K562 (cell line): ENCODE results near the gene ARMC6. TPM values are rescaled to one million over a fixed set of nuclear protein-coding genes. Genes with fewer than 3 reads are reported as not detected.
A peak's percentile ranks its signal among the peaks of the same experiment; 100 is the strongest.

Experiments
- CHD2 ChIP-seq: IDR thresholded peaks from 2 replicates; pipeline ENCODE4 v1.6.1; 2011; ENCODE audit warnings: low read depth, low read length
- CREBBP ChIP-seq: IDR thresholded peaks from one replicate; pipeline ENCODE4 v1.6.1; 2012; ENCODE audit warnings: low read depth, mild to moderate bottlenecking, control low read depth, inconsistent platforms, low read length
- DIDO1 ChIP-seq: fragments of 450-650 bp; IDR thresholded peaks from 2 replicates; pipeline ENCODE4 v1.6.1; 2016; ENCODE audit warnings: low read depth, missing biosample characterization, missing genetic modification characterization
- EGR1 ChIP-seq: fragments of 450-650 bp; conservative IDR thresholded peaks from 2 replicates; pipeline ENCODE4 v1.6.1; 2017; ENCODE audit warnings: mild to moderate bottlenecking
- GABPB2 ChIP-seq: fragments of 250-450 bp; sonication (Bioruptor Pico); conservative IDR thresholded peaks from 2 replicates; pipeline ENCODE4 v1.5.1; 2021; ENCODE audit warnings: mild to moderate bottlenecking
- IFI16 ChIP-seq: fragments of 250-450 bp; sonication (Bioruptor Pico); IDR thresholded peaks from 2 replicates; pipeline ENCODE4 v2.1.2; 2022; ENCODE audit warnings: mild to moderate bottlenecking, inconsistent platforms
- KDM2B ChIP-seq: fragments of 250-450 bp; sonication (Bioruptor Pico); IDR thresholded peaks from 2 replicates; pipeline ENCODE4 v1.8.0; 2021; ENCODE audit warnings: mild to moderate bottlenecking, moderate library complexity
- MAZ ChIP-seq, 2 experiments: fragments of 450-650 bp in 1 of 2; sonication (generic) in 1 of 2; formaldehyde crosslinking; IDR thresholded peaks in 1 of 2; conservative IDR thresholded peaks in 1 of 2; 2 replicates each; pipeline versions ENCODE4 v1.4.0 to v1.5.0; 2020; ENCODE audit warnings: mild to moderate bottlenecking in 1 of 2, missing genetic modification reagents in 1 of 2
- MTA1 ChIP-seq: fragments of 450-650 bp; IDR thresholded peaks from 2 replicates; pipeline ENCODE4 v1.6.1; 2017; ENCODE audit warnings: borderline replicate concordance
- NR1H2 ChIP-seq: sonication (generic); formaldehyde crosslinking; IDR thresholded peaks from 2 replicates; pipeline ENCODE4 v1.4.0; 2020; ENCODE audit warnings: mild to moderate bottlenecking, missing genetic modification reagents
- NR2F6 ChIP-seq: fragments of 450-650 bp; formaldehyde crosslinking; IDR thresholded peaks from 2 replicates; pipeline ENCODE4 v1.4.0; 2020; ENCODE audit warnings: mild to moderate bottlenecking
- PKNOX1 ChIP-seq: fragments of 450-650 bp; IDR thresholded peaks from 2 replicates; pipeline ENCODE4 v1.6.1; 2016
- RHOXF2B ChIP-seq: fragments of 250-450 bp; sonication (Bioruptor Pico); conservative IDR thresholded peaks from 2 replicates; pipeline ENCODE4 v1.5.1; 2021
- SETDB1 ChIP-seq: IDR thresholded peaks from one replicate; pipeline ENCODE4 v1.6.1; 2012; ENCODE audit warnings: low read length, control low read depth, inconsistent platforms
- SMAD1 ChIP-seq: fragments of 150-350 bp; IDR thresholded peaks from 2 replicates; pipeline ENCODE4 v1.6.1; 2014; ENCODE audit warnings: low read length, low read depth; ENCODE audit not compliant: partially characterized antibody
- SPI1 ChIP-seq: IDR thresholded peaks from 2 replicates; pipeline ENCODE4 v1.6.1; 2011; ENCODE audit warnings: low read depth, low read length, control low read depth, borderline replicate concordance
- TCF7 ChIP-seq: sonication (generic); IDR thresholded peaks from 2 replicates; pipeline ENCODE4 v1.6.1; 2016; ENCODE audit warnings: antibody characterized with exemption, borderline replicate concordance
- TEAD4 ChIP-seq, 2 experiments: sonication (generic) in 1 of 2; formaldehyde crosslinking in 1 of 2; IDR thresholded peaks; 2 replicates each; pipeline versions ENCODE4 v1.6.1 to v1.8.0; 2012 to 2022; ENCODE audit warnings: borderline replicate concordance in 1 of 2, inconsistent platforms in 1 of 2, low read length in 1 of 2, mild to moderate bottlenecking in 1 of 2, missing genetic modification reagents in 1 of 2
- TFAP4 ChIP-seq: sonication (generic); formaldehyde crosslinking; IDR thresholded peaks from 2 replicates; pipeline ENCODE4 v1.8.0; 2022; ENCODE audit warnings: missing genetic modification reagents, mild to moderate bottlenecking, moderate library complexity, borderline replicate concordance
- TFE3 ChIP-seq: fragments of 450-650 bp; formaldehyde crosslinking; IDR thresholded peaks from 2 replicates; pipeline ENCODE4 v1.4.0; 2020; ENCODE audit warnings: mild to moderate bottlenecking, mixed read lengths
- ZHX1 ChIP-seq: fragments of 150-350 bp; conservative IDR thresholded peaks from 2 replicates; pipeline ENCODE4 v1.6.1; 2014; ENCODE audit warnings: low read length
- ZNF444 ChIP-seq: fragments of 250-450 bp; sonication (Bioruptor Pico); IDR thresholded peaks from 2 replicates; pipeline ENCODE4 v1.4.0; 2020; ENCODE audit warnings: mild to moderate bottlenecking, moderate library complexity
- ZNF511 ChIP-seq: sonication (generic); formaldehyde crosslinking; IDR thresholded peaks from 2 replicates; pipeline ENCODE4 v1.8.0; 2022; ENCODE audit warnings: mild to moderate bottlenecking, missing genetic modification reagents
- ZNF785 ChIP-seq: fragments of 250-450 bp; sonication (Bioruptor Pico); IDR thresholded peaks from 2 replicates; pipeline ENCODE4 v1.4.0; 2020; ENCODE audit warnings: mild to moderate bottlenecking
- polyA plus RNA-seq, 8 experiments: library from polyadenylated mRNA; depleted of rRNA in 4 of 8; stranded (reverse) in 5 of 8; unstranded in 3 of 8; fragments of >200 nt; fragmentation: Nextera tagmentation in 2 of 8; fragmentation: Illumina TruSeq in 1 of 8; extraction: Ambion mirVana in 2 of 8; extraction: Trizol in 1 of 8; gene quantifications; 2 replicates each; pipeline versions ENCODE4 v1.2.1 to v1.2.3, GENCODE V29; 2011 to 2014; ENCODE audit warnings: inconsistent platforms in 1 of 8, missing spikeins in 1 of 8
- total RNA-seq, 7 experiments: library from RNA; depleted of rRNA in 6 of 7; stranded (reverse); fragments of >200 nt in 6 of 7; fragmentation: Illumina TruSeq in 2 of 7; extraction: Trizol in 2 of 7; gene quantifications; 2 replicates each; pipeline versions ENCODE4 v1.2.1 to v1.2.3, GENCODE V29; 2011 to 2021; ENCODE audit warnings: low replicate concordance in 1 of 7

ARMC6 gene
- total and polyA plus RNA-seq, 9 of the 15 experiments (the other 6 are each of a cell fraction or from before 2014, with no cell fraction given), result 2.1 to 93.4 (median 63.6) TPM

- TF ChIP-seq ZHX1 (no peak), MTA1 (no peak), EGR1 (peak; percentile 50; the same call in 1 of the 2 replicates), GABPB2 (CRISPR knock-in tag) (no peak), TEAD4 (IDR thresholded peaks at IDR 0.05; ENCODE audit: low read length) (no peak), TEAD4 (CRISPR knock-in tag; IDR thresholded peaks at IDR 0.05; ENCODE audit: borderline replicate concordance) (no peak), NR1H2 (CRISPR knock-in tag) (no peak), TCF7 (no peak), ZNF785 (no peak), CHD2 (no peak), RHOXF2B (CRISPR knock-in tag) (no peak), CREBBP (no peak), IFI16 (CRISPR knock-in tag) (no peak), DIDO1 (no peak), NR2F6 (CRISPR knock-in tag) (no peak), TFE3 (no peak), ZNF511 (CRISPR knock-in tag) (no peak), MAZ (CRISPR knock-in tag; conservative IDR thresholded peaks at IDR 0.05 in 1 of 2, IDR thresholded peaks at IDR 0.05 in 1 of 2) (0 out of 4 replicates have a peak, but pooled peaks of 1 of the 2 experiments have one; percentile 23), ZNF444 (CRISPR knock-in tag) (no peak), SPI1 (peak; percentile 52), PKNOX1 (peak; percentile 56), KDM2B (CRISPR knock-in tag) (no peak), TFAP4 (CRISPR knock-in tag) (peak; percentile 78; the same call in 1 of the 2 replicates), SMAD1 (no peak), SETDB1 (no peak)
Observed at GRCh38 chr19:18995804-18996241, 37.6 kb upstream of the ARMC6 start (continued).
